Testis (tissue), 3 donors: ENCODE data around the gene UBAC2. TPM values are rescaled to one million over a fixed set of nuclear protein-coding genes. Genes with fewer than 3 reads are reported as not detected.

Experiments
- DNase-seq: peaks from one replicate; pipeline ENCODE4 v3.0.0-alpha.2; 2019
- H3K27ac ChIP-seq, 2 donors: fragments of 200-600 bp; sonication (generic); one replicate each; pipeline ENCODE4 v1.5.1; 2019
- H3K27me3 ChIP-seq: fragments of 200-600 bp; sonication (generic); one replicate; pipeline ENCODE4 v1.5.1; 2019
- H3K36me3 ChIP-seq: fragments of 200-600 bp; sonication (generic); one replicate; pipeline ENCODE4 v1.5.1; 2017; ENCODE audit warnings: low read depth; ENCODE audit errors: missing control alignments
- H3K4me1 ChIP-seq: fragments of 200-600 bp; sonication (generic); one replicate; pipeline ENCODE4 v1.5.1; 2019
- H3K4me3 ChIP-seq, 2 donors: fragments of 200-600 bp; sonication (generic); one replicate each; pipeline ENCODE4 v1.5.1; 2017 to 2019
- H3K9me3 ChIP-seq: fragments of 200-600 bp; sonication (generic); one replicate; pipeline ENCODE4 v1.5.1; 2017
- CTCF ChIP-seq, 3 experiments: fragments of 450-650 bp in 2 of 3; fragments of 200-600 bp in 1 of 3; sonication (generic) in 1 of 3; IDR thresholded peaks; one replicate each; pipeline ENCODE4 v1.5.1; 2016 to 2019; ENCODE audit warnings: antibody characterized with exemption in 3 of 3, mild to moderate bottlenecking in 2 of 3, moderate library complexity in 1 of 3
- POLR2A ChIP-seq: fragments of 450-650 bp; IDR thresholded peaks from one replicate; pipeline ENCODE4 v1.6.1; 2017; ENCODE audit warnings: antibody characterized with exemption, mild to moderate bottlenecking, moderate library complexity
- WGBS, 2 donors: methylation state at CpG; one replicate each; pipeline ENCODE4 v1.1.5; 2018; 5-methylcytosine and 5-hydroxymethylcytosine counted together
- intact Hi-C: fragments of 100-400 bp; cut with DNase I; formaldehyde crosslinking; loops from one replicate; pipeline ENCODE4 v1.15.1; 2023; ENCODE audit warnings: low total_unique reads
- polyA plus RNA-seq: library from polyadenylated mRNA; stranded (reverse); fragments of 350-450 nt; fragmentation: Illumina TruSeq; extraction: RNeasy Lipid Tissue Mini Kit (QIAGEN cat#74804); gene quantifications from one replicate; pipeline ENCODE4 v1.2.3, GENCODE V29; 2014; ENCODE audit warnings: low read depth, low replicate concordance; ENCODE audit not compliant: insufficient read depth
- total RNA-seq, 2 donors: library from RNA; depleted of rRNA; stranded (reverse); fragments of >200 nt; gene quantifications; one replicate each; pipeline ENCODE4 v1.2.3, GENCODE V29; 2016

The UBAC2 gene
- total and polyA plus RNA-seq, 3 donors from 2014 or later, result 85.5 to 147 (median 93.0) TPM

DNA sequence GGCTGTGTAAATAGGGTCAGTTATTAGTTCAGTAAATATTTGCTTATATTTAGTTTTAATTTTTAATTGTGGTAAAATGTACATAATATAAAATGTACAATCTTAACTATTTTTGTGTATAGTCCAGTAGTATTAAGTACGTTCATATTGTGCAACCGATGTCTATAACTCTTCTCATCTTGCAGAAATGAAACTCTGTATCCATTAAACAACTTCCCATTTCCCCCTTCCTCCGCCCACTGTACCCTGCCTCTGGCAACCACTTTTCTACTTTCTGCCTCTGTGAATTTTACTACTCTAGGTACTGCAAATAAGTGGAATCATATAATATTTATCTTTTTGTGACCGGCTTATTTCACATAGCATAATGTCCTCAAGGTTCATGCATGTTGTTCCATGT is 24.4 kb downstream of the UBAC2 start:
- Histone ChIP-seq H3K27me3 (no peaks in the 10 kb centered on the region), H3K9me3 (no peaks in the 10 kb centered on the region), H3K4me3 (no peak overlapping the region), H3K4me1 (peaks cover 5% of the 10 kb centered on the region), H3K27ac (no peak overlapping the region), H3K36me3 (no peaks in the 10 kb centered on the region)
- no peak for DNase-seq
- intact Hi-C loops, result no loop called here
- 57 to 59% methylated on average over 4 of the region's 4 CpGs for WGBS, 2 donors
- TF ChIP-seq CTCF (IDR thresholded peaks at IDR 0.05), result no peak

GRCh38 chr13:99226513-99226912 is 25.9 kb downstream of the UBAC2 start:
- intact Hi-C loops, result no loop called here
- no peak for TF ChIP-seq POLR2A
- no peak for TF ChIP-seq CTCF (IDR thresholded peaks at IDR 0.05)
- 74 to 83% methylated on average over 2 of the region's 2 CpGs for WGBS, 2 donors
- DNase-seq, result no peak
- H3K4me1 ChIP-seq, result peaks cover 5% of the 10 kb centered on the region
- no peak overlapping the region for H3K4me3 ChIP-seq
- H3K9me3 ChIP-seq, result no peaks in the 10 kb centered on the region
- no peak overlapping the region for H3K27ac ChIP-seq
- H3K36me3 ChIP-seq, result no peaks in the 10 kb centered on the region
- no peaks in the 10 kb centered on the region for H3K27me3 ChIP-seq

DNA sequence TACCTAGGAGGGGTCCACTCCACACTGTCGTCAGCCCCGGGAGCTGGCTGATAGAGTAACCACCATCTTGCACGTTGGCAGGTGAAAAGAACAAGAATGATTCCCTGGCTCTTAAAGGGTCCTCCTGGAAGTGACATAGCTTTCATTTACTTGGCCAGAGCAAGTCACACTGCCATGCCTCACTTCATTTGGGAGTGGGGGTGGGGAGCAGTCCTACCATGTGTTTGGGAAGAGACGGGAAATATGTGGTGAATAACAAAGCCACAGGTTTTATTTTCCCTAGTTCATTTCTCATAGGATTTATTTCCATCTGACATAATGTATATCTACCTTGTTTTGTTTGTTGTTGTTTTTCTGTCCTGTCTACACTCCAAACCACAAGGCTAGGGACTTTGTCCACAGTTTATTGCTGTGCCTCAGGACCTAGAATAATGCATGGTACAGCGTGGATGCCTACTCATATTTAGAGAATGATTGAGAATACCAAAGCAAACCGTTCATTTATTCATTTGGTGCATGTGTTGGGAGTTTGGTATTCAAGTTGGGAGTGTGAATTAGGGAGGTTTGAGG is 26.8 kb downstream of the UBAC2 start:
- H3K4me1 ChIP-seq, result peaks cover 5% of the 10 kb centered on the region
- 87 to 96% methylated on average over 5 to 6 of the region's 6 CpGs for WGBS, 2 donors
- no peak overlapping the region for H3K27ac ChIP-seq
- DNase-seq, result no peak
- intact Hi-C loops, result no loop called here
- no peaks in the 10 kb centered on the region for H3K36me3 ChIP-seq
- H3K4me3 ChIP-seq, result no peak overlapping the region
- no peaks in the 10 kb centered on the region for H3K27me3 ChIP-seq
- H3K9me3 ChIP-seq, result no peaks in the 10 kb centered on the region
- TF ChIP-seq CTCF (IDR thresholded peaks at IDR 0.05) (no peak), POLR2A (no peak)

DNA sequence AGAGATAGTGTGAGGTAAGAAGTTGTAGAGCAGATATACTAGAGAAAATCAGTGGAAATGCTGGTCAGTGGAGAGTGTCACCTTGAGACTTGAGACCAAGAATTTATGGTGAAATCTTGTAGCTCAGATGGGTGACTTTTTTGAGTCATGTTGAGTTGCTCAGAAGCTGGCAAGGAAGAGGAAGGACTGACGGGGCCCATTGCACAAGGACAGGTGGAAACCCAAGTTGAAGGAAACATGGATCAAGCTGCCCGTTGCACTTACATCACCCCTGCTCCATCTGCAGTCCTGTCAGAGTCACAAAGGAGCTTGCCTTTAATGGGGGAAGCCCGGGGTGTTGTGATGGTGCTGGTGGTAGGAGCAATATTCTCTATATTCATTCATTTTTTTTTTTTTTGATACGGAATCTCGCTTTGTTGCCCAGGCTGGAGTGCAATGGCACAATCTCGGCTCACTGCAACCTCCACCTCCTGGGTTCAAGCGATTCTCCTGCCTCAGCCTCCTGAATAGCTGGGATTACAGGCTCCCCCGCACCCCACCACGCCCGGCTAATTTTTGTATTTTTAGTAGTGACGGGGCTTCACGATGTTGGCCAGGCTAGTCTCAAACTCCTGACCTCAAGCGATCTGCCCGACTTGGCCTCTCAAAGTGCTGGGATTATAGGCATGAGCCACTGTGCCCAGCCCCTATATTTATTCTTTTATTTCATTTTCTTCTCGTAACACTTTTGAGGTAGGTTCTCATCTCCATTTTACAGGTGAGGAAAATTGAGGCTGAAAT is 27.4 kb downstream of the UBAC2 start:
- no peak for DNase-seq
- Histone ChIP-seq H3K36me3 (no peaks in the 10 kb centered on the region), H3K4me1 (peaks cover 5% of the 10 kb centered on the region), H3K4me3 (no peak overlapping the region), H3K27me3 (no peaks in the 10 kb centered on the region), H3K9me3 (no peaks in the 10 kb centered on the region), H3K27ac (no peak overlapping the region)
- intact Hi-C loops, result no loop called here
- WGBS, 2 donors, result 94 to 96% methylated on average over 14 of the region's 15 CpGs
- TF ChIP-seq CTCF (IDR thresholded peaks at IDR 0.05), result no peak
- TF ChIP-seq POLR2A, result no peak
